Type B pancreatic cell (in vitro differentiated cells): ENCODE measurements around the gene BCL11B. TPM values are rescaled to one million over a fixed set of nuclear protein-coding genes. Genes with fewer than 3 reads are reported as not detected.

ENCODE experiments used
- DNase-seq: peaks from one replicate; pipeline ENCODE4 v3.0.0; 2021; ENCODE audit warnings: mixed read lengths; ENCODE audit not compliant: unreplicated experiment; ENCODE audit errors: extremely low spot score
- H3K27ac Mint-ChIP-seq: 2 replicates; pipeline ENCODE4 v1.8.0; 2021; ENCODE audit warnings: mild to moderate bottlenecking, mixed read lengths
- H3K27me3 Mint-ChIP-seq: 2 replicates; pipeline ENCODE4 v1.8.0; 2021; ENCODE audit warnings: mixed read lengths
- H3K36me3 Mint-ChIP-seq: 2 replicates; pipeline ENCODE4 v1.8.0; 2021; ENCODE audit warnings: mixed read lengths
- H3K4me1 Mint-ChIP-seq: one replicate; pipeline ENCODE4 v1.8.0; 2021; ENCODE audit warnings: mixed read lengths; ENCODE audit not compliant: unreplicated experiment
- H3K4me3 Mint-ChIP-seq: 2 replicates; pipeline ENCODE4 v1.8.0; 2021; ENCODE audit warnings: mild to moderate bottlenecking, mixed read lengths
- H3K9me3 Mint-ChIP-seq: 2 replicates; pipeline ENCODE4 v1.8.0; 2021; ENCODE audit warnings: mixed read lengths
- CTCF ChIP-seq: fragments of 200-600 bp; sonication (generic); conservative IDR thresholded peaks from 2 replicates; pipeline ENCODE4 v1.5.0; 2021; ENCODE audit warnings: antibody characterized with exemption, mild to moderate bottlenecking
- total RNA-seq: library from RNA; stranded (reverse); gene quantifications from 2 replicates; pipeline ENCODE4 v1.2.1, GENCODE V29; 2021; ENCODE audit warnings: low replicate concordance

Gene BCL11B
- total RNA-seq, 1 donor from 2014 or later: 11.4 TPM

DNA sequence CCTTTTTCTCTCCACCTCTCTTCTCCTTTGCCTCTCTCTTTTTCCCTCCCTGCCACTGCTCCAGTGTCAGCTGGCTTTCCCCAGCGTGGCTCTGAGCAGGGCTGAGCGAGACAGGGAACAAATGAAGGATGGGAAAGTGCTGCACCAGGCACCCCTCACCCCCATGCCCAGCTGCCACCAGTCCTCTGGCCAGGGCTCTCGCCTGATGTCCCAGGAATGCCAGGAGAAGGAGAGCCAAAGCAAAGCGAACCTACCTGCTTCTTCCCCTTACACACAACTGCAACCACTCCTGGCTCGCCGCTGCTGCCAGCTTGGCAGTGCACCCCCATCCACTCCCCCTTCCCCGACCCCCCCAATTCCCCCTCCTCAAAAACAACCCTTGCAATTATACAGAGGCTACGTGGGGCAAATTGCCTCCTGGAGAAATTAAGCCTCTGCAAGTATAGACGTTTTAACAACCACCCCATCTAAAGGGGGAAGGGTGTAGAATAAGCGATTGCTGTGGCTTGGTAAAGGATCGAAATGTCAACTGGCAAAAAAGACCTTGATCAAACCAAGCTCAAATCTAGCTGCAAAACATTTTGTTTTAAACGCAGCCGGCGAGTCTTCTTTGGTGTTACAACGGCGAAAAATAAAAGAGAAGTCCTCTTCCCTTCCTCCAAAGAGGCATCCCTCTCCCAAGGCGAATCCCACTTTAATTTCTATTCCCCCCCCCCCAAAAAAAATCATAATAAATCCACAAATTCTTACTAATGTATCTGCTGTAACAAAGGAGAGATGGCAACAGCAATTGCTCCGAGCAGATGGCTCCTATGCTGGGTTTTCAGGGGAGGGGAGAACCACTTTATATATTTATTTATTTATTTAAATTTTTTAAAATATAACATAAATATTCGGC is 2.9 kb downstream of the BCL11B start:
- peak overlapping the region; percentile 93 for H3K4me3 Mint-ChIP-seq
- H3K4me1 Mint-ChIP-seq: peaks cover 51% of the 10 kb centered on the region
- H3K36me3 Mint-ChIP-seq: no peaks in the 10 kb centered on the region
- H3K9me3 Mint-ChIP-seq: no peaks in the 10 kb centered on the region
- no peak for DNase-seq
- H3K27ac Mint-ChIP-seq: peak overlapping the region; percentile 90
- no peak for TF ChIP-seq CTCF
- H3K27me3 Mint-ChIP-seq: peaks cover 57% of the 10 kb centered on the region

DNA sequence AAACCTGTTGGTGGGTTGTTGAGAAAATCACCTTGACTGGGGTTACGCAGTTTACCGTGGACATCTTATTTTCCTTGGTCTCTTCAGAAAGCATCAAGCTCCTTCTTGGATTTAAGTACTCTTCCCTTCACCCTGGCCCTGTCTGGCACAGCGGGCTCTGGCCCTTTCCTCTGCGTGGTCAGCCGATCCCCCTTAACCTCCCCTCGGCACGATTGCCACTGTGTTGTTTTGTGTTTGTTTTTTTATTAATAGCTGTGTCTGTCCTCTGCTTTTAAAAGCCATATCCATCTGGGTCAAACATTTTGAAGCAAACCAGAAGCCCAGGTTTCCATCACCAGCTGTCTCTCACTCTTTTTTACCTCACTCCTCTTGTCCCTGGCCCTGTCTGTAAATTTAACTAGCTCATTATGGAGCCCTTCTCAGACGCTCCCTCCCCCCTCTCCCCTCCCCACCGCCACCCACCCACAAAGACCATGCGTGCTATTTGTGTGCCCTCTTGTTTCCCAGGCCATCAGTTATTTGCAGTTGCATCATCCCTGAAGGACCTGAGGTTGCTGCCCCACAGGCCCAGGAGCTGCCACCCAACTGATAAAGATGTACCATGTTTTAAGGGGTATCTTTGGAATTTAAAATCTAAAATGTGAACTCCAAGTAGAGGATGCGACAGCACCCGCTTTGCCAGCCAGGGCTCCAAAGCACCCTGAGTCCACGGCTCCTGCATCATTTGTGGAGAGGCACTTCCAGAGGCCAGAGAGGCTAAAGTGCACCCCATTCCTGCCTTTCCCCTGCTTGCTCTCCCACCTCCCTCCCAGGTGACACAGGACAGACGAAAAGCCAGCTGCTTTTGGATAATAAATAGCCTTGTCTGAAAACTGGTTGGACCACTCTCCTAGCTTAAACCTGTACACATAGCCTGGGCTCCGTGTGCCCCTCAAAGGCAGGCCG is 3.9 kb downstream of the BCL11B start:
- Mint-ChIP-seq H3K4me1 (peaks cover 61% of the 10 kb centered on the region), H3K27me3 (peaks cover 62% of the 10 kb centered on the region), H3K9me3 (no peaks in the 10 kb centered on the region), H3K27ac (peak overlapping the region; percentile 90), H3K36me3 (no peaks in the 10 kb centered on the region), H3K4me3 (peak overlapping the region; percentile 93)
- TF ChIP-seq CTCF: no peak
- no peak for DNase-seq

DNA sequence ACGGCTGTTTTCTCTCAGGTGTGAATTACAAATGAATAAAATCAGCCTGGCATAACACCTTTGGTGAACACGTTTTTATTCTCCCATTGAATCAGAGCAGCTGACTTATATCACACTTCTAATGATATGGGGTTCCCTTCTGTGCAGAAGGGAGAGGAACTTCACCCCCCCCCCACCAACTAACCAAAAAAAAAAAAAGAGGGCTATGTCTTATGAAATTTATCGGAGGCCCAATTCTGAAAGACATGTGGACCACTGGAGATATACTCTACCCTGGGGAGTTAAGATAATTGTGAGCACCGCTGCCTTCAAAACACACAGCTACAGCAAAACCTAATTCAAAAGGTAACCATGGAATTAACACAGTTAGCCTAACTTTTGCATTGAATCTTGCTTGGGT is 4.6 kb downstream of the BCL11B start:
- Mint-ChIP-seq H3K27ac (peak overlapping the region; percentile 19), H3K27me3 (peaks cover 63% of the 10 kb centered on the region), H3K4me1 (peaks cover 62% of the 10 kb centered on the region), H3K4me3 (peak overlapping the region; percentile 93), H3K9me3 (no peaks in the 10 kb centered on the region), H3K36me3 (no peaks in the 10 kb centered on the region)
- DNase-seq: no peak
- no peak for TF ChIP-seq CTCF

DNA sequence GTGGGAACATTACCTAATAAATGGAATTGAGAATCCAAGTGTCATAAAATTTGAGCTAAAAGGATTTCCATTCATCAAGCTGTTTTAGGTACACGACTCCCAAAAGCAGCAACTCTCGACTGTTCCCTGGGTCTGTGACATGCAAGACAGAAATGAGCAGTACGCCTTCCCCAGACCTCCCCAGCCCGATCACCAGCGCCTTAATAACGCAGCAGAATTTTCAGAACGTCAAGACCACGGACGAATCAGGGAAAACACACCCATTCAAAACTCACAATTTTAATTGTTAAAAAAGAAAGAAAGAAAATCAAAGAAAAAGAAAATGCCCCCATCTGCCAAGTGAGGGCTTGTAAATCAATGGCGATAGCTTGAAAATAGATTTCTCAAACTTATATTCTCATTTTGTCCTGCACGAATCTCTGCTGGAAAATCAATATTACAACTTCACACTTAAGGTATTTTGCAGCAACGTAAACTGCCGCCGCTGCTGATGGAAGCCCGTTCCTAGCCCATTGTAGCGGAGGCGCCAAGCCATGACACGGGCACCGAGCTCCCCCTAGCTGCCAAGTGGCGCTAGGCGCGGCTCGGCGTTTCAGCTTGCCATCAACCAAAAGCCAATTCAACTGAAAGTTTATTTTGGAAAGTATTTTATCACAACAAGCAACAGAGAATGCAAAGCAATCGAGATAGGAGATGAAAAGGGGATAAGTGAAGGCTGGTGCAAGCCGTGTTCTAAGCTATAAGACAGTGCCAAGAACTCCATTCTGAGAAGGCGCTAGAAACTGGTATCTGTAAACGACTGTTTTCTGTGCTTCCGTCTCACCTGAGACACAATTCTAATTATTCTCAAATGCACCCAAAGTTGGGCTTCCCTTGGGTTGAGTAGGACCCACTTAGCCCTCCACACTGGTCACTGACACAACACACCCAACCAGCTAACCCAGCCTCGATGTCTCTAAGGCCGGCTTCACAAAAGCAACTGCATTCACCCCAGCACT is 5.5 kb downstream of the BCL11B start:
- Mint-ChIP-seq H3K9me3 (no peaks in the 10 kb centered on the region), H3K4me1 (peaks cover 67% of the 10 kb centered on the region), H3K27ac (peak overlapping the region; percentile 42), H3K36me3 (no peaks in the 10 kb centered on the region), H3K4me3 (peak overlapping the region; percentile 93), H3K27me3 (peaks cover 60% of the 10 kb centered on the region)
- peak; percentile 99 for TF ChIP-seq CTCF
- peak; percentile 88 for DNase-seq

DNA sequence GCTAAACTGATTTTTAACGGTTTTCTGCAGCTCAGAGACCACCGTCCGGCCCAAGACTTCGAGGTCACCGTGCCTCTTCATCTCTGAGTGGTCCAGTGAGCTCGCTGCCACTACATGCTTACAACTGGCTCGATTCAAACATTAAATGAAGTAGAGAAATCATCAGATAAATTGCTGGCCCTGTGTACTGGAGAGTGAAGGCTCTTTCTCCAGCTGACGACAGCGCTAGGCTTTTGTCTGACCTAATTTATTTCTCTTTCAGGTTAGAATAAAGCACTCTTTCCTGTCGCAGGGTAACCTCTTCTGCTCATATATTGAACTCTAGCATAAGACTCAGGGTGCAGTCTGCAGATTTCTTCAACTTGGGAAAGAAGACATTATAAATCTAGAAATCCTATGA is 6.4 kb downstream of the BCL11B start:
- no peaks in the 10 kb centered on the region for H3K36me3 Mint-ChIP-seq
- H3K27me3 Mint-ChIP-seq: peaks cover 58% of the 10 kb centered on the region
- peaks cover 72% of the 10 kb centered on the region for H3K4me1 Mint-ChIP-seq
- no peak for DNase-seq
- H3K27ac Mint-ChIP-seq: peak overlapping the region; percentile 6
- no peaks in the 10 kb centered on the region for H3K9me3 Mint-ChIP-seq
- TF ChIP-seq CTCF: no peak
- H3K4me3 Mint-ChIP-seq: peak overlapping the region; percentile 82
